ENCODE results near the gene WFDC10A. TPM values are rescaled to one million over a fixed set of nuclear protein-coding genes. Genes with fewer than 3 reads are reported as not detected.

Gene WFDC10A
- total RNA-seq, 1 experiment from 2014 or later: not detected

DNA sequence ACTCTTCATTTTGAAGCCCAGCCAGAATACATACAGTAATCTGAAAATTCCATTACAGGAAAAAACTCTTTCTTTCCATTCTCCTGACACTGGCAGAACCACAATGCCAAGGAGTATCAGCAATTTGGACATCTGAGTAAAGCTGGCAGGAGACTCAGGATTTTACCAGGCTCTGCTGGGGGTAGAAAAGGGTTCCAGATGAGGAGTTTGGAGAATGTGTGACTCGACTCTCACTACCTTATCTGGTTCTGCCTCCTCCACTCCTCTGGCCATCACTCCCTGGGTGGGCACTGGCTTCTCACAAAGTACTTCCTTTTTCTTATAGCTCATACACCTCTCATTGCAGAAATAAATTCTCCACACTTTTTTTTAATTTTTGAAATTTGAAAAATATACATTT lies 39.8 kb upstream of the WFDC10A start:
- peaks cover 33% of the 10 kb centered on the region for H3K9me3 Mint-ChIP-seq
- peaks cover 15% of the 10 kb centered on the region for H3K36me3 Mint-ChIP-seq
- ChIA-PET POLR2A (interaction anchor here (0.6 kb wide), 1 partner anchor 289 kb away, joined by 6 read pairs; no protein-coding TSS in a partner anchor), CTCF (interaction anchor here (1.1 to 1.2 kb wide), 2 partner anchors 40 to 181 kb away, joined by 3 read pairs; partner anchors contain the start of gene WFDC10A)
- DNase-seq (ENCODE audit: low spot score) (no peak), ATAC-seq (no peak)
- H3K27ac Mint-ChIP-seq: no peak overlapping the region
- TF ChIP-seq OVOL2 (CRISPR knock-in tag; IDR thresholded peaks at IDR 0.05; ENCODE audit: borderline replicate concordance) (no peak), CREB1 (CRISPR knock-in tag; IDR thresholded peaks at IDR 0.05) (no peak), NR2C2 (CRISPR knock-in tag; IDR thresholded peaks at IDR 0.05) (no peak), FOXP1 (CRISPR knock-in tag; IDR thresholded peaks at IDR 0.05; ENCODE audit: borderline replicate concordance) (no peak), SMAD4 (CRISPR knock-in tag; IDR thresholded peaks at IDR 0.05) (no peak), ATF1 (CRISPR knock-in tag; IDR thresholded peaks at IDR 0.05) (no peak), TEAD4 (CRISPR knock-in tag; IDR thresholded peaks at IDR 0.05) (no peak)
- TF ChIP-seq, protein P1, sequence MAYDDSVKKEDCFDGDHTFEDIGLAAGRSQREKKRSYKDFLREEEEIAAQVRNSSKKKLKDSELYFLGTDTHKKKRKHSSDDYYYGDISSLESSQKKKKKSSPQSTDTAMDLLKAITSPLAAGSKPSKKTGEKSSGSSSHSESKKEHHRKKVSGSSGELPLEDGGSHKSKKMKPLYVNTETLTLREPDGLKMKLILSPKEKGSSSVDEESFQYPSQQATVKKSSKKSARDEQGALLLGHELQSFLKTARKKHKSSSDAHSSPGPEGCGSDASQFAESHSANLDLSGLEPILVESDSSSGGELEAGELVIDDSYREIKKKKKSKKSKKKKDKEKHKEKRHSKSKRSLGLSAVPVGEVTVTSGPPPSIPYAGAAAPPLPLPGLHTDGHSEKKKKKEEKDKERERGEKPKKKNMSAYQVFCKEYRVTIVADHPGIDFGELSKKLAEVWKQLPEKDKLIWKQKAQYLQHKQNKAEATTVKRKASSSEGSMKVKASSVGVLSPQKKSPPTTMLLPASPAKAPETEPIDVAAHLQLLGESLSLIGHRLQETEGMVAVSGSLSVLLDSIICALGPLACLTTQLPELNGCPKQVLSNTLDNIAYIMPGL (CRISPR knock-in tag; IDR thresholded peaks at IDR 0.05): no peak
- TF ChIP-seq, protein P2, sequence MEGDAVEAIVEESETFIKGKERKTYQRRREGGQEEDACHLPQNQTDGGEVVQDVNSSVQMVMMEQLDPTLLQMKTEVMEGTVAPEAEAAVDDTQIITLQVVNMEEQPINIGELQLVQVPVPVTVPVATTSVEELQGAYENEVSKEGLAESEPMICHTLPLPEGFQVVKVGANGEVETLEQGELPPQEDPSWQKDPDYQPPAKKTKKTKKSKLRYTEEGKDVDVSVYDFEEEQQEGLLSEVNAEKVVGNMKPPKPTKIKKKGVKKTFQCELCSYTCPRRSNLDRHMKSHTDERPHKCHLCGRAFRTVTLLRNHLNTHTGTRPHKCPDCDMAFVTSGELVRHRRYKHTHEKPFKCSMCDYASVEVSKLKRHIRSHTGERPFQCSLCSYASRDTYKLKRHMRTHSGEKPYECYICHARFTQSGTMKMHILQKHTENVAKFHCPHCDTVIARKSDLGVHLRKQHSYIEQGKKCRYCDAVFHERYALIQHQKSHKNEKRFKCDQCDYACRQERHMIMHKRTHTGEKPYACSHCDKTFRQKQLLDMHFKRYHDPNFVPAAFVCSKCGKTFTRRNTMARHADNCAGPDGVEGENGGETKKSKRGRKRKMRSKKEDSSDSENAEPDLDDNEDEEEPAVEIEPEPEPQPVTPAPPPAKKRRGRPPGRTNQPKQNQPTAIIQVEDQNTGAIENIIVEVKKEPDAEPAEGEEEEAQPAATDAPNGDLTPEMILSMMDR (IDR thresholded peaks at IDR 0.05): no peak
- TF ChIP-seq, protein P3, sequence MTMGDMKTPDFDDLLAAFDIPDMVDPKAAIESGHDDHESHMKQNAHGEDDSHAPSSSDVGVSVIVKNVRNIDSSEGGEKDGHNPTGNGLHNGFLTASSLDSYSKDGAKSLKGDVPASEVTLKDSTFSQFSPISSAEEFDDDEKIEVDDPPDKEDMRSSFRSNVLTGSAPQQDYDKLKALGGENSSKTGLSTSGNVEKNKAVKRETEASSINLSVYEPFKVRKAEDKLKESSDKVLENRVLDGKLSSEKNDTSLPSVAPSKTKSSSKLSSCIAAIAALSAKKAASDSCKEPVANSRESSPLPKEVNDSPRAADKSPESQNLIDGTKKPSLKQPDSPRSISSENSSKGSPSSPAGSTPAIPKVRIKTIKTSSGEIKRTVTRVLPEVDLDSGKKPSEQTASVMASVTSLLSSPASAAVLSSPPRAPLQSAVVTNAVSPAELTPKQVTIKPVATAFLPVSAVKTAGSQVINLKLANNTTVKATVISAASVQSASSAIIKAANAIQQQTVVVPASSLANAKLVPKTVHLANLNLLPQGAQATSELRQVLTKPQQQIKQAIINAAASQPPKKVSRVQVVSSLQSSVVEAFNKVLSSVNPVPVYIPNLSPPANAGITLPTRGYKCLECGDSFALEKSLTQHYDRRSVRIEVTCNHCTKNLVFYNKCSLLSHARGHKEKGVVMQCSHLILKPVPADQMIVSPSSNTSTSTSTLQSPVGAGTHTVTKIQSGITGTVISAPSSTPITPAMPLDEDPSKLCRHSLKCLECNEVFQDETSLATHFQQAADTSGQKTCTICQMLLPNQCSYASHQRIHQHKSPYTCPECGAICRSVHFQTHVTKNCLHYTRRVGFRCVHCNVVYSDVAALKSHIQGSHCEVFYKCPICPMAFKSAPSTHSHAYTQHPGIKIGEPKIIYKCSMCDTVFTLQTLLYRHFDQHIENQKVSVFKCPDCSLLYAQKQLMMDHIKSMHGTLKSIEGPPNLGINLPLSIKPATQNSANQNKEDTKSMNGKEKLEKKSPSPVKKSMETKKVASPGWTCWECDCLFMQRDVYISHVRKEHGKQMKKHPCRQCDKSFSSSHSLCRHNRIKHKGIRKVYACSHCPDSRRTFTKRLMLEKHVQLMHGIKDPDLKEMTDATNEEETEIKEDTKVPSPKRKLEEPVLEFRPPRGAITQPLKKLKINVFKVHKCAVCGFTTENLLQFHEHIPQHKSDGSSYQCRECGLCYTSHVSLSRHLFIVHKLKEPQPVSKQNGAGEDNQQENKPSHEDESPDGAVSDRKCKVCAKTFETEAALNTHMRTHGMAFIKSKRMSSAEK (CRISPR knock-in tag; IDR thresholded peaks at IDR 0.05; ENCODE audit: borderline replicate concordance): no peak
- TF ChIP-seq, protein P4, sequence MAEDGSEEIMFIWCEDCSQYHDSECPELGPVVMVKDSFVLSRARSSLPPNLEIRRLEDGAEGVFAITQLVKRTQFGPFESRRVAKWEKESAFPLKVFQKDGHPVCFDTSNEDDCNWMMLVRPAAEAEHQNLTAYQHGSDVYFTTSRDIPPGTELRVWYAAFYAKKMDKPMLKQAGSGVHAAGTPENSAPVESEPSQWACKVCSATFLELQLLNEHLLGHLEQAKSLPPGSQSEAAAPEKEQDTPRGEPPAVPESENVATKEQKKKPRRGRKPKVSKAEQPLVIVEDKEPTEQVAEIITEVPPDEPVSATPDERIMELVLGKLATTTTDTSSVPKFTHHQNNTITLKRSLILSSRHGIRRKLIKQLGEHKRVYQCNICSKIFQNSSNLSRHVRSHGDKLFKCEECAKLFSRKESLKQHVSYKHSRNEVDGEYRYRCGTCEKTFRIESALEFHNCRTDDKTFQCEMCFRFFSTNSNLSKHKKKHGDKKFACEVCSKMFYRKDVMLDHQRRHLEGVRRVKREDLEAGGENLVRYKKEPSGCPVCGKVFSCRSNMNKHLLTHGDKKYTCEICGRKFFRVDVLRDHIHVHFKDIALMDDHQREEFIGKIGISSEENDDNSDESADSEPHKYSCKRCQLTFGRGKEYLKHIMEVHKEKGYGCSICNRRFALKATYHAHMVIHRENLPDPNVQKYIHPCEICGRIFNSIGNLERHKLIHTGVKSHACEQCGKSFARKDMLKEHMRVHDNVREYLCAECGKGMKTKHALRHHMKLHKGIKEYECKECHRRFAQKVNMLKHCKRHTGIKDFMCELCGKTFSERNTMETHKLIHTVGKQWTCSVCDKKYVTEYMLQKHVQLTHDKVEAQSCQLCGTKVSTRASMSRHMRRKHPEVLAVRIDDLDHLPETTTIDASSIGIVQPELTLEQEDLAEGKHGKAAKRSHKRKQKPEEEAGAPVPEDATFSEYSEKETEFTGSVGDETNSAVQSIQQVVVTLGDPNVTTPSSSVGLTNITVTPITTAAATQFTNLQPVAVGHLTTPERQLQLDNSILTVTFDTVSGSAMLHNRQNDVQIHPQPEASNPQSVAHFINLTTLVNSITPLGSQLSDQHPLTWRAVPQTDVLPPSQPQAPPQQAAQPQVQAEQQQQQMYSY (CRISPR knock-in tag; IDR thresholded peaks at IDR 0.05): no peak
- TF ChIP-seq, protein P5, sequence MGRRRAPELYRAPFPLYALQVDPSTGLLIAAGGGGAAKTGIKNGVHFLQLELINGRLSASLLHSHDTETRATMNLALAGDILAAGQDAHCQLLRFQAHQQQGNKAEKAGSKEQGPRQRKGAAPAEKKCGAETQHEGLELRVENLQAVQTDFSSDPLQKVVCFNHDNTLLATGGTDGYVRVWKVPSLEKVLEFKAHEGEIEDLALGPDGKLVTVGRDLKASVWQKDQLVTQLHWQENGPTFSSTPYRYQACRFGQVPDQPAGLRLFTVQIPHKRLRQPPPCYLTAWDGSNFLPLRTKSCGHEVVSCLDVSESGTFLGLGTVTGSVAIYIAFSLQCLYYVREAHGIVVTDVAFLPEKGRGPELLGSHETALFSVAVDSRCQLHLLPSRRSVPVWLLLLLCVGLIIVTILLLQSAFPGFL (CRISPR knock-in tag; IDR thresholded peaks at IDR 0.05; ENCODE audit: borderline replicate concordance): no peak
- H3K4me3 Mint-ChIP-seq: no peak overlapping the region
- peaks cover 5% of the 10 kb centered on the region; the same call in 1 of the 2 replicates for H3K27me3 Mint-ChIP-seq (ENCODE audit: low read depth)
- peaks cover 10% of the 10 kb centered on the region for H3K4me1 Mint-ChIP-seq

All from WTC11 (cell line).